CD14-positive monocyte (primary cell): Measurements from ENCODE around the gene GPR4. TPM values are rescaled to one million over a fixed set of nuclear protein-coding genes. Genes with fewer than 3 reads are reported as not detected.

Experiments used
- DNase-seq, 3 donors: peaks; one replicate each; pipeline ENCODE4 v3.0.0-alpha.2; 2011 to 2022
- H2AFZ ChIP-seq: 2 replicates; pipeline ENCODE4 v1.6.0; 2012; ENCODE audit warnings: mild to moderate bottlenecking, low read depth, low read length, inconsistent platforms; ENCODE audit not compliant: insufficient read depth, poor library complexity, severe bottlenecking
- H3K27ac ChIP-seq, 2 donors: 1 replicate in 1 of 2; 2 replicates in 1 of 2; pipeline ENCODE4 v1.5.1; 2012 to 2013; ENCODE audit warnings: low read length in 2 of 2, control low read depth in 1 of 2, inconsistent platforms in 1 of 2, low read depth in 1 of 2, mild to moderate bottlenecking in 1 of 2
- H3K27me3 ChIP-seq, 2 donors: one replicate each; pipeline versions ENCODE4 v1.6.0 to v1.6.1; 2011 to 2013; ENCODE audit warnings: low read length in 2 of 2; ENCODE audit not compliant: control insufficient read depth in 2 of 2, insufficient read depth in 2 of 2
- H3K36me3 ChIP-seq, 2 donors: replicated peaks in 1 of 2; 1 replicate in 1 of 2; 2 replicates in 1 of 2; pipeline versions ENCODE4 v1.5.1 to v1.6.1; 2012 to 2013; ENCODE audit warnings: low read length in 2 of 2, control low read depth in 1 of 2, inconsistent platforms in 1 of 2, mild to moderate bottlenecking in 1 of 2; ENCODE audit not compliant: insufficient read depth in 2 of 2, control insufficient read depth in 1 of 2
- H3K4me1 ChIP-seq, 2 donors: 1 replicate in 1 of 2; 2 replicates in 1 of 2; pipeline versions ENCODE4 v1.5.1 to v1.6.1; 2012 to 2013; ENCODE audit warnings: low read length in 2 of 2, control low read depth in 1 of 2, inconsistent platforms in 1 of 2, mild to moderate bottlenecking in 1 of 2, moderate library complexity in 1 of 2; ENCODE audit not compliant: insufficient read depth in 2 of 2, control insufficient read depth in 1 of 2
- H3K4me2 ChIP-seq: replicated peaks from 2 replicates; pipeline ENCODE3; 2012; ENCODE audit warnings: low read length, moderate library complexity, mild to moderate bottlenecking; ENCODE audit not compliant: poor library complexity, severe bottlenecking; ENCODE audit errors: extremely low read depth
- H3K4me3 ChIP-seq, 3 experiments: fragments of 200-600 bp in 1 of 3; sonication (generic) in 1 of 3; replicated peaks in 1 of 3; 1 replicate in 2 of 3; 2 replicates in 1 of 3; pipeline ENCODE4 v1.5.1; 2011 to 2013; ENCODE audit warnings: low read length in 3 of 3, mild to moderate bottlenecking in 3 of 3, control low read depth in 2 of 3, low read depth in 2 of 3, inconsistent platforms in 1 of 3, moderate library complexity in 1 of 3
- H3K79me2 ChIP-seq: 2 replicates; pipeline ENCODE4 v1.6.0; 2012; ENCODE audit warnings: mild to moderate bottlenecking, control low read depth, inconsistent platforms, low read length, moderate library complexity; ENCODE audit not compliant: insufficient read depth
- H3K9ac ChIP-seq: 2 replicates; pipeline ENCODE4 v1.6.0; 2017; ENCODE audit warnings: low read length, mild to moderate bottlenecking; ENCODE audit not compliant: insufficient read depth, poor library complexity, severe bottlenecking
- H3K9me3 ChIP-seq, 2 donors: replicated peaks in 1 of 2; 1 replicate in 1 of 2; 2 replicates in 1 of 2; pipeline versions ENCODE4 v1.5.1 to v1.6.1; 2012 to 2013; ENCODE audit warnings: low read length in 2 of 2, control low read depth in 1 of 2; ENCODE audit not compliant: control insufficient read depth in 1 of 2, insufficient read depth in 1 of 2
- H4K20me1 ChIP-seq: 2 replicates; pipeline ENCODE4 v1.6.0; 2012; ENCODE audit warnings: mild to moderate bottlenecking, low read length, control low read depth, moderate library complexity; ENCODE audit not compliant: insufficient read depth
- H3K27ac Mint-ChIP-seq, 7 donors: one replicate each; pipeline ENCODE4 v1.8.0; 2020; ENCODE audit warnings: mild to moderate bottlenecking in 7 of 7, mixed read lengths in 7 of 7, moderate library complexity in 6 of 7, inconsistent platforms in 2 of 7
- H3K27me3 Mint-ChIP-seq, 3 donors: one replicate each; pipeline ENCODE4 v1.8.0; 2021 to 2022; ENCODE audit warnings: low read depth in 3 of 3, mild to moderate bottlenecking in 3 of 3, mixed read lengths in 3 of 3, moderate library complexity in 3 of 3, inconsistent platforms in 1 of 3
- H3K36me3 Mint-ChIP-seq, 2 donors: one replicate each; pipeline ENCODE4 v1.8.0; 2020; ENCODE audit warnings: mixed read lengths in 2 of 2, inconsistent platforms in 1 of 2, mild to moderate bottlenecking in 1 of 2
- H3K4me1 Mint-ChIP-seq: one replicate; pipeline ENCODE4 v1.8.0; 2020; ENCODE audit warnings: mild to moderate bottlenecking, mixed read lengths
- H3K4me3 Mint-ChIP-seq, 2 donors: one replicate each; pipeline ENCODE4 v1.8.0; 2020; ENCODE audit warnings: mild to moderate bottlenecking in 2 of 2, mixed read lengths in 2 of 2, moderate library complexity in 1 of 2
- H3K9me3 Mint-ChIP-seq, 7 donors: one replicate each; pipeline ENCODE4 v1.8.0; 2020 to 2022; ENCODE audit warnings: mixed read lengths in 7 of 7, mild to moderate bottlenecking in 6 of 7, moderate library complexity in 6 of 7, inconsistent platforms in 2 of 7
- CTCF ChIP-seq: fragments of 200-600 bp; IDR thresholded peaks from one replicate; pipeline ENCODE4 v1.8.0; 2022; ENCODE audit warnings: antibody characterized with exemption, mild to moderate bottlenecking
- WGBS: methylation state at CpG from one replicate; pipeline ENCODE4 v1.1.5; 2013; ENCODE audit warnings: missing lambda C conversion rate; ENCODE audit not compliant: insufficient coverage; 5-methylcytosine and 5-hydroxymethylcytosine counted together
- intact Hi-C, 2 donors: fragments of 100-400 bp; cut with micrococcal nuclease; formaldehyde crosslinking; loops; one replicate each; pipeline versions ENCODE4 v1.15.0 to v1.15.1; 2023
- polyA plus RNA-seq, 3 donors: library from polyadenylated mRNA; depleted of rRNA in 1 of 3; unstranded in 2 of 3; stranded (reverse) in 1 of 3; fragments of 300-500 nt in 2 of 3; fragments of >200 nt in 1 of 3; fragmentation: Illumina TruSeq in 2 of 3; gene quantifications; 1 replicate in 2 of 3; 2 replicates in 1 of 3; pipeline ENCODE4 v1.2.3, GENCODE V29; 2012 to 2021

Gene GPR4
- polyA plus RNA-seq, 3 donors = not detected

- Histone ChIP-seq H3K9ac (no peak overlapping the region), H3K36me3 (no peaks in the 10 kb centered on the region), H3K4me3 (no peak overlapping the region), H3K4me1 (peaks cover 4 to 7% of the 10 kb centered on the region in 2 donors), H4K20me1 (no peaks in the 10 kb centered on the region), H2AFZ (no peak overlapping the region), H3K9me3 (no peaks in the 10 kb centered on the region), H3K4me2 (no peak overlapping the region), H3K27ac (no peak overlapping the region), H3K27me3 (peaks cover 1 to 29% of the 10 kb centered on the region in 2 donors), H3K79me2 (no peaks in the 10 kb centered on the region)
- Mint-ChIP-seq H3K9me3 (peaks cover 0 to 2% (median 0%) of the 10 kb centered on the region in 7 donors), H3K27ac (peak overlapping the region in 1 of 7 donors; percentile 1), H3K36me3 (no peaks in the 10 kb centered on the region), H3K4me1 (peaks cover 13% of the 10 kb centered on the region), H3K4me3 (no peak overlapping the region), H3K27me3 (peaks cover 42 to 55% (median 52%) of the 10 kb centered on the region in 3 donors)
- DNase-seq = peak in 2 of 3 donors; percentile 16 to 46
- WGBS = 0% methylated on average over 2 of the region's 4 CpGs
- intact Hi-C loops = no loop called here
- no peak for TF ChIP-seq CTCF
Measured at GRCh38 chr19:45592366-45592765, 9.6 kb downstream of the GPR4 start.

- H3K4me1 Mint-ChIP-seq = peaks cover 13% of the 10 kb centered on the region
- peak overlapping the region in 1 of 2 donors; percentile 62 for H3K4me3 Mint-ChIP-seq
- Histone ChIP-seq H3K36me3 (no peaks in the 10 kb centered on the region), H3K27me3 (peaks cover 0 to 22% of the 10 kb centered on the region in 2 donors), H3K9me3 (no peaks in the 10 kb centered on the region), H3K4me2 (no peak overlapping the region), H3K79me2 (no peaks in the 10 kb centered on the region), H3K4me1 (peaks cover 4 to 7% of the 10 kb centered on the region in 2 donors), H2AFZ (no peak overlapping the region), H3K4me3 (no peak overlapping the region), H3K27ac (no peak overlapping the region), H4K20me1 (no peaks in the 10 kb centered on the region), H3K9ac (no peak overlapping the region)
- DNase-seq = no peak
- 91% methylated on average over 16 of the region's 21 CpGs for WGBS
- intact Hi-C loops = no loop called here
- H3K36me3 Mint-ChIP-seq = no peaks in the 10 kb centered on the region
- peaks cover 35 to 47% (median 47%) of the 10 kb centered on the region in 3 donors for H3K27me3 Mint-ChIP-seq
- peak overlapping the region in 1 of 7 donors; percentile 37 for H3K27ac Mint-ChIP-seq
- H3K9me3 Mint-ChIP-seq = peaks cover 0 to 2% (median 0%) of the 10 kb centered on the region in 7 donors
- TF ChIP-seq CTCF = no peak
Measured at GRCh38 chr19:45591638-45592005, 10.4 kb downstream of the GPR4 start.
